Motor neuron (in vitro differentiated cells): ENCODE measurements around the gene KCNJ6. TPM values are rescaled to one million over a fixed set of nuclear protein-coding genes. Genes with fewer than 3 reads are reported as not detected.

Experiments
- ATAC-seq, 8 experiments: fragments of 200-7000 bp; cut with Tn5 transposase; replicated peaks in 6 of 8; 2 replicates each; pipeline ENCODE4 v1.8.0; 2021; ENCODE audit warnings: mild to moderate bottlenecking in 8 of 8, moderate library complexity in 8 of 8
- H3K27ac ChIP-seq, 2 donors: fragments of 250-450 bp; sonication (Bioruptor Pico); 2 replicates each; pipeline ENCODE4 v1.9.0; 2021; ENCODE audit warnings: antibody characterized with exemption in 2 of 2, mild to moderate bottlenecking in 2 of 2, moderate library complexity in 1 of 2
- H3K4me1 ChIP-seq, 2 donors: fragments of 250-450 bp; sonication (Bioruptor Pico); replicated peaks in 1 of 2; 2 replicates each; pipeline ENCODE4 v1.6.1; 2021; ENCODE audit warnings: antibody characterized with exemption in 2 of 2, mild to moderate bottlenecking in 2 of 2, moderate library complexity in 1 of 2
- H3K4me3 ChIP-seq, 5 donors: fragments of 250-450 bp; sonication (Bioruptor Pico); 2 replicates each; pipeline ENCODE4 v1.9.0; 2021; ENCODE audit warnings: antibody characterized with exemption in 5 of 5, mild to moderate bottlenecking in 5 of 5, moderate library complexity in 4 of 5
- WGBS, 10 experiments: fragments of 450-650 bp; shearing (Covaris generic); methylation state at CpG; one replicate each; pipeline ENCODE4 v1.0.0; 2022; 5-methylcytosine and 5-hydroxymethylcytosine counted together
- in situ Hi-C, 9 experiments: fragments of 400-800 bp; cut with MboI; loops; one replicate each; pipeline ENCODE4 v1.15.0; 2021; ENCODE audit warnings: low sequenced_read_pairs in 9 of 9, low pct_unique_long_range_greater_than_20kb in 2 of 9; ENCODE audit not compliant: unreplicated experiment in 9 of 9
- total RNA-seq, 8 experiments: library from RNA; unstranded; fragments of 300-600 nt; gene quantifications; 2 replicates each; pipeline versions ENCODE4 v1.2.3 to v1.2.4, GENCODE V29; 2022

KCNJ6 gene
- total RNA-seq, 8 experiments from 2014 or later, result 0.05 to 3.4 (median 0.61) TPM

GRCh38 chr21:37827913-37828312 is 88.3 kb downstream of the KCNJ6 start:
- Histone ChIP-seq H3K4me1 (peaks cover 11 to 13% of the 10 kb centered on the region in 2 donors), H3K4me3 (no peak overlapping the region), H3K27ac (no peak overlapping the region)
- in situ Hi-C loops, result no loop called here
- ATAC-seq, result no peak
- 27 to 100% (median 84%) methylated on average over 1 to 3 of the region's 6 CpGs; no CpG with 5 or more reads in 4 of the 10 experiments for WGBS, 10 experiments

- Histone ChIP-seq H3K4me3 (no peak overlapping the region), H3K27ac (no peak overlapping the region), H3K4me1 (peaks cover 12 to 15% of the 10 kb centered on the region in 2 donors)
- WGBS, 10 experiments, result 20 to 67% (median 55%) methylated on average over 1 to 3 of the region's 3 CpGs; no CpG with 5 or more reads in 6 of the 10 experiments
- in situ Hi-C loops, result no loop called here
- peak in 1 of 8 experiments; percentile 22 for ATAC-seq
Observed at GRCh38 chr21:37821786-37822450, 94.3 kb downstream of the KCNJ6 start.

- Histone ChIP-seq H3K4me3 (no peak overlapping the region), H3K4me1 (peaks cover 12 to 15% of the 10 kb centered on the region in 2 donors), H3K27ac (no peak overlapping the region)
- 26 to 100% (median 87%) methylated on average over 1 to 2 of the region's 2 CpGs for WGBS, 10 experiments
- in situ Hi-C loops, result no loop called here
- ATAC-seq, result no peak
Observed at GRCh38 chr21:37821092-37821491, 95.2 kb downstream of the KCNJ6 start.

DNA sequence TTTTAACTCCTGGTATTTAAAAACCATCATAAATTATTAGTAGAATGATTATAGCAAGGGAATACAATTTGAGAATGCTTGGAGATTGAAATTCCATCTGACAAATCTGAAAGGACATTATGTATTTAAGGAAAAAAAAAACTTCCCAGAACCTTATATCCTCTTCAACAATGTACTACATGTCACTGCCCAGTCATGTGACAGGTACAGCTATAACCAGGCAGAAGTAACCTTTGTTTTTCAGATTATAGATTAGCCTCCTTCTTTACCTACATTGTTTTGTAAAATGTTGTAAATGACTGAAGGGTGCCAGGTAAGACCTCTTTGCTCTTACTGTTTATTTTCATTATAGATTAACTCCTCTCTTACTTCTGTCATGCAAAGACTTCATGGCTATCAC is 96.9 kb downstream of the KCNJ6 start:
- in situ Hi-C loops, result no loop called here
- Histone ChIP-seq H3K4me1 (peaks cover 12 to 15% of the 10 kb centered on the region in 2 donors), H3K4me3 (no peak overlapping the region), H3K27ac (no peak overlapping the region)
- no peak for ATAC-seq

DNA sequence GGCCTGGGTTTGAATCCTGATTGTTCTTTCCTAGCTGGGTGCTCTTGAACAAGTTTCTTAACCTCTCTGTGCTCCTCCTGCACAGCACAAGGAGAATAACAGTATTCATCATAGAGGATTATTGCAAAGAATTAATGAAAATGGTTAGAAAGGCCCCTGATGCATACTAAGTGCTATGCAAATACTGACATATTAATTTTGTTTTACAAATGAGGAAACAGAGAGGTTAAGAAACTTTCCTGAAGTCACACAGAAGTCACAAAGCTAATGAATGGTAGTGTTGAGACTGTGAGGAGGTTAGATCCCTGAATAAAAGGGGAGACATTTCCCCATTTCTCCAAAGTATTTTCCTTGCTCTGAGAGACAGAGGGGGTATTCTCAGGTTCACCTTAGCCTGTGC is 99.0 kb downstream of the KCNJ6 start:
- no peak for ATAC-seq
- Histone ChIP-seq H3K4me3 (no peak overlapping the region), H3K4me1 (peaks cover 12 to 15% of the 10 kb centered on the region in 2 donors), H3K27ac (no peak overlapping the region)
- in situ Hi-C loops, result no loop called here

DNA sequence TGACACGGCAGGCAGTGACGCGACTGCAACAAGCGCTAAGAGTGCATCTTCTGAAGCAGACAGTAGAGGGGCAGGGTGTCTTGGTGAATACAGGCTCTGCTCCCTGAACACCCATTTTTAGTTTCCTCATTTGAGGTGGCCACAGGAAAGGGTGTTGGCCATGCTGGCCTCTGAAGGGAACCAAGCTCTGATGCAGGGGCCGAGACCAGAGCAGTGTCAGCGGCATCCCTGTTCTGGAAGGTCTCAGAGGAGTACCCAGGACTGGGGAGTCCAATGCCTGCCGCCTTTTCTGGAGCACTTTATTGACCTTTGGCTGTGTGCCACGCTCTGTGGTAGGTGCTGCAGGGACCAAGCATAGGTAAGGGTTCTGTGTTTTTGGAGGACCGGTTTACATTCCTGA is 100.4 kb downstream of the KCNJ6 start:
- Histone ChIP-seq H3K4me1 (peaks cover 12 to 15% of the 10 kb centered on the region in 2 donors), H3K27ac (no peak overlapping the region), H3K4me3 (no peak overlapping the region)
- 58 to 100% (median 94%) methylated on average over 1 to 6 of the region's 9 CpGs; no CpG with 5 or more reads in 2 of the 10 experiments for WGBS, 10 experiments
- in situ Hi-C loops, result no loop called here
- no peak for ATAC-seq

DNA sequence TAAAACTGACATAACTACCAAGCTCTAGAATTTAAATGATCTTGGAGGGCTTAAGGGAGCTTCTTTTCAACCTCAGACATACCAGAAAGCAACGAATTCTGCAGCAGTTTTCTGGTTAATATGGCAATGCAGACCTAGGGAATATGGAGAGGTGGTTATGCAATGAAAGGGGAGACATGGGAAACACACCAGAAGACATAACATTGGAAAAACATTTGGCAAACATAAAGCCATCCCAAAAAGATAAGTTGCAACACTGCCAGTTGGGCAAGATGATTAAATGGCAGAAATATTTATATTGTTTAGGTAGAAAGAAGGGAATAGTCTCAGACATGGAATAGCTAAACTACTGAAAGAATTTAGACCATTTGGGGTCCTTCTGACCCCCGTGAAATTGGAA is 104.5 kb downstream of the KCNJ6 start:
- no peak for ATAC-seq
- in situ Hi-C loops, result no loop called here
- Histone ChIP-seq H3K4me1 (no peaks in the 10 kb centered on the region), H3K4me3 (no peak overlapping the region), H3K27ac (no peak overlapping the region)
- 0 to 80% (median 57%) methylated on average over 1 to 2 of the region's 2 CpGs; no CpG with 5 or more reads in 1 of the 10 experiments for WGBS, 10 experiments

GRCh38 chr21:37808261-37808660 is 108.0 kb downstream of the KCNJ6 start:
- Histone ChIP-seq H3K27ac (no peak overlapping the region), H3K4me3 (no peak overlapping the region), H3K4me1 (no peaks in the 10 kb centered on the region)
- no peak for ATAC-seq
- in situ Hi-C loops, result no loop called here
- WGBS, 10 experiments, result 0 to 88% (median 53%) methylated on average over 1 to 2 of the region's 2 CpGs; no CpG with 5 or more reads in 2 of the 10 experiments

DNA sequence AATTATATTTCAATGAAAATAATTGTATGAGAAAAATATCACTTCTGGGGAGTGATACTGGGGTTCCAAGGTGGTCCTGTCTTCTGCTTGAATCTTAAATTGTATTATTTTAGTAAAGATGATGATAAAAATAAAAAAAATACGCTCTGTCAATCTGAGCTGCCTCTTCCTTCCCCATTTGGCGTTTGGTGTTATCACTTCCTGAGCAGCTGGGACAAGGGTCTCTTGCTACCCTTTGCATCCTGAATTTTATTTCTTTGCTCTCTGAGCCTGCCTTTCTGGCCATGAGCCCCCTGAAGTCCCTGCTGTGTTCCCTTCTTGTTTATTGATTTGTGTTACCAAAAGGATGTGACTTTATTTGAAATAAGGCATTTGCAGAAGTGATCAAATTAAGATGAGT is 111.0 kb downstream of the KCNJ6 start:
- ATAC-seq, result no peak
- Histone ChIP-seq H3K4me3 (no peak overlapping the region), H3K4me1 (no peaks in the 10 kb centered on the region), H3K27ac (no peak overlapping the region)
- in situ Hi-C loops, result no loop called here
- 0 to 100% (median 78%) methylated on average over 1 to 2 of the region's 2 CpGs for WGBS, 10 experiments

DNA sequence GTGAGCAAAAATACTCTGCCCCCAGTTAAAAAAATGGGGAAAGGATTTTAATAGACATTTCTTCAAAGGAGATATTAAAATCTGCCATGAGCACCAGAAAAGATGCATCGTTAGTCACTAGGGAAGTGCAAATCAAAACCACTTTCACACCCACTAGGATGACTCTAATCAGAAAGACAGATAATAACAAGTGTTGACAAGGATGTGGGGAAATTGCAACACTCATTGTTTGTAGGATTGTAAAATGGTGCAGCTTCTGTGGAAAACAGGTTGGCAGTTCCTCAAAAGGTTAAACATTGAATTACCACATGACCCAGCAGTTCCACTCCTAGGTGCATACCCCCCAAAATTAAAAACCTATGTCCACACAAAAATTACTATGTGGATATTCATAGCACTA is 112.3 kb downstream of the KCNJ6 start:
- in situ Hi-C loops, result no loop called here
- H3K27ac ChIP-seq, result no peak overlapping the region
- no peak overlapping the region for H3K4me3 ChIP-seq
- no peaks in the 10 kb centered on the region for H3K4me1 ChIP-seq
- no peak for ATAC-seq
- 0 to 100% (median 80%) methylated on average over 1 of the region's 1 CpG; no CpG with 5 or more reads in 3 of the 10 experiments for WGBS, 10 experiments

GRCh38 chr21:37803101-37803651 is 113.1 kb downstream of the KCNJ6 start:
- WGBS, 10 experiments, result 8 to 80% (median 71%) methylated on average over 2 to 8 of the region's 8 CpGs; no CpG with 5 or more reads in 1 of the 10 experiments

GRCh38 chr21:37800456-37801061 is 115.7 kb downstream of the KCNJ6 start:
- Histone ChIP-seq H3K27ac (no peak overlapping the region), H3K4me1 (no peaks in the 10 kb centered on the region), H3K4me3 (no peak overlapping the region)
- 23 to 100% (median 64%) methylated on average over 1 to 11 of the region's 11 CpGs; no CpG with 5 or more reads in 1 of the 10 experiments for WGBS, 10 experiments
- in situ Hi-C loops, result no loop called here
- ATAC-seq, result peak in 1 of 8 experiments; percentile 64

More at GRCh38 chr21:37803101-37803651, 113.1 kb downstream of the KCNJ6 start:
- no peaks in the 10 kb centered on the region for H3K4me1 ChIP-seq
- in situ Hi-C loops, result no loop called here
- ATAC-seq, result peak in 2 of 8 experiments; percentile 57 to 73
- no peak overlapping the region for H3K4me3 ChIP-seq
- H3K27ac ChIP-seq, result no peak overlapping the region

DNA sequence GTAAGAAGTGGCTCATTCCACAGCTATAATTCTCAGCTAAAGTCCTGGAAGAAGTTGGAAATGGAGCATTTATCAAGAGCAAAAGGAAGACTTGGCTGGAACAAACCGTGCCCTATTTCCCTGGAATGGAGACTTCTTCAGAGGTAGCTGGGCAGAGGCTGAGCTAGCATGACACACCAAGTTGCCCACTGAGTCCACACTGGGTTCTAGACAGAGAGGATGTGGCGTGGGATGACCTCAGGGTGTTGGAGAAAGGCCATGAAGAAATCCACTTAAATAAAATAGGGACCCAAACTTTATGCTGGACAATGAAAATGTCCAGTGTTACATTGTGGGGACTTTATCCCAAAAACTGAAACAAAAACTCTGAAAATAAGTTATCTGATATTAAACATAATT is 116.2 kb downstream of the KCNJ6 start:
- in situ Hi-C loops, result no loop called here
- Histone ChIP-seq H3K27ac (no peak overlapping the region), H3K4me1 (no peaks in the 10 kb centered on the region), H3K4me3 (no peak overlapping the region)
- 45 to 100% (median 86%) methylated on average over 1 to 2 of the region's 2 CpGs; no CpG with 5 or more reads in 3 of the 10 experiments for WGBS, 10 experiments
- ATAC-seq, result no peak
